DOHH2 (cell line): ENCODE data around the gene TUBB1.

Source experiments
- H3F3A ChIP-seq: fragments of 200-600 bp; sonication (generic), shearing (Covaris generic); 2 replicates; pipeline ENCODE4 v1.6.0; 2016; ENCODE audit warnings: antibody characterized with exemption, mild to moderate bottlenecking; ENCODE audit not compliant: control insufficient read depth, insufficient read depth
- H3K27ac ChIP-seq: fragments of 200-600 bp; sonication (generic); 2 replicates; pipeline ENCODE4 v1.5.1; 2014; ENCODE audit warnings: low read depth, mild to moderate bottlenecking, low read length, moderate library complexity
- H3K27me3 ChIP-seq: fragments of 200-600 bp; sonication (generic); 2 replicates; pipeline ENCODE4 v1.6.1; 2014; ENCODE audit warnings: mild to moderate bottlenecking, low read length, mixed read lengths; ENCODE audit not compliant: control insufficient read depth
- H3K36me3 ChIP-seq: fragments of 200-600 bp; sonication (generic); 2 replicates; pipeline ENCODE4 v1.6.1; 2014; ENCODE audit warnings: mild to moderate bottlenecking, low read length, moderate library complexity, mixed read lengths; ENCODE audit not compliant: control insufficient read depth
- H3K4me1 ChIP-seq: fragments of 200-600 bp; sonication (generic); 2 replicates; pipeline ENCODE4 v1.6.1; 2014; ENCODE audit warnings: mild to moderate bottlenecking, low read length, mixed read lengths; ENCODE audit not compliant: control insufficient read depth
- H3K4me2 ChIP-seq: fragments of 200-600 bp; sonication (generic); 2 replicates; pipeline ENCODE4 v1.6.0; 2014; ENCODE audit warnings: mild to moderate bottlenecking, low read length, moderate library complexity
- H3K4me3 ChIP-seq: fragments of 200-600 bp; sonication (generic); 2 replicates; pipeline ENCODE4 v1.5.1; 2014; ENCODE audit warnings: mild to moderate bottlenecking, low read length, mixed read lengths
- H3K79me2 ChIP-seq: fragments of 200-600 bp; sonication (generic); 2 replicates; pipeline ENCODE4 v1.6.1; 2014; ENCODE audit warnings: mild to moderate bottlenecking, low read length, mixed read lengths; ENCODE audit not compliant: control insufficient read depth
- H3K9me2 ChIP-seq: fragments of 200-600 bp; sonication (generic); replicated peaks from 2 replicates; pipeline ENCODE4 v1.6.1; 2014; ENCODE audit warnings: mild to moderate bottlenecking, low read length, mixed read lengths; ENCODE audit not compliant: control insufficient read depth
- H3K9me3 ChIP-seq: fragments of 200-600 bp; sonication (generic); 2 replicates; pipeline ENCODE4 v1.6.1; 2014; ENCODE audit warnings: antibody characterized with exemption, low read length, mixed read lengths; ENCODE audit not compliant: control insufficient read depth, insufficient read depth
- H4K20me1 ChIP-seq: fragments of 200-600 bp; sonication (generic); 2 replicates; pipeline ENCODE4 v1.6.0; 2014; ENCODE audit warnings: low read depth, mild to moderate bottlenecking, antibody characterized with exemption, low read length, moderate library complexity; ENCODE audit not compliant: control insufficient read depth, insufficient read depth
- EZH2phosphoT487 ChIP-seq: fragments of 200-600 bp; sonication (generic); IDR thresholded peaks from 2 replicates; pipeline ENCODE4 v1.6.1; 2017; ENCODE audit warnings: borderline replicate concordance, mild to moderate bottlenecking, antibody characterized with exemption, low read length, moderate library complexity, mixed read lengths
- TF ChIP-seq, protein P1 (sequence below): fragments of 200-600 bp; sonication (generic); IDR thresholded peaks from one replicate; pipeline ENCODE4 v1.5.1; 2014; ENCODE audit warnings: antibody characterized with exemption, mild to moderate bottlenecking, low read depth, low read length; ENCODE audit not compliant: poor library complexity, severe bottlenecking

Gene TUBB1

DNA sequence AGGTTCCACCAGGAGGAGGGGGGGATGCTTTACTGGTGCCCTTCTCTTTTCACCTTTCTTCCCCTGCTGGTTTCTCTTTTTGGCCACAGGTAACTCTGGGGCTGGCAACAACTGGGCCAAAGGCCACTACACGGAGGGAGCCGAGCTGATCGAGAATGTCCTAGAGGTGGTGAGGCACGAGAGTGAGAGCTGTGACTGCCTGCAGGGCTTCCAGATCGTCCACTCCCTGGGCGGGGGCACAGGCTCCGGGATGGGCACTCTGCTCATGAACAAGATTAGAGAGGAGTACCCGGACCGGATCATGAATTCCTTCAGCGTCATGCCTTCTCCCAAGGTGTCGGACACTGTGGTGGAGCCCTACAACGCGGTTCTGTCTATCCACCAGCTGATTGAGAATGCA lies 4.4 kb downstream of the TUBB1 start:
- no peak overlapping the region for H3K4me2 ChIP-seq
- no peak overlapping the region for H3K4me3 ChIP-seq
- no peak for TF ChIP-seq EZH2phosphoT487
- TF ChIP-seq, protein P1, sequence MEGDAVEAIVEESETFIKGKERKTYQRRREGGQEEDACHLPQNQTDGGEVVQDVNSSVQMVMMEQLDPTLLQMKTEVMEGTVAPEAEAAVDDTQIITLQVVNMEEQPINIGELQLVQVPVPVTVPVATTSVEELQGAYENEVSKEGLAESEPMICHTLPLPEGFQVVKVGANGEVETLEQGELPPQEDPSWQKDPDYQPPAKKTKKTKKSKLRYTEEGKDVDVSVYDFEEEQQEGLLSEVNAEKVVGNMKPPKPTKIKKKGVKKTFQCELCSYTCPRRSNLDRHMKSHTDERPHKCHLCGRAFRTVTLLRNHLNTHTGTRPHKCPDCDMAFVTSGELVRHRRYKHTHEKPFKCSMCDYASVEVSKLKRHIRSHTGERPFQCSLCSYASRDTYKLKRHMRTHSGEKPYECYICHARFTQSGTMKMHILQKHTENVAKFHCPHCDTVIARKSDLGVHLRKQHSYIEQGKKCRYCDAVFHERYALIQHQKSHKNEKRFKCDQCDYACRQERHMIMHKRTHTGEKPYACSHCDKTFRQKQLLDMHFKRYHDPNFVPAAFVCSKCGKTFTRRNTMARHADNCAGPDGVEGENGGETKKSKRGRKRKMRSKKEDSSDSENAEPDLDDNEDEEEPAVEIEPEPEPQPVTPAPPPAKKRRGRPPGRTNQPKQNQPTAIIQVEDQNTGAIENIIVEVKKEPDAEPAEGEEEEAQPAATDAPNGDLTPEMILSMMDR, result no peak
- peaks cover 9% of the 10 kb centered on the region; the same call in 1 of the 2 replicates for H4K20me1 ChIP-seq
- H3K4me1 ChIP-seq, result peaks cover 3% of the 10 kb centered on the region
- H3K27ac ChIP-seq, result no peak overlapping the region
- no peaks in the 10 kb centered on the region for H3K27me3 ChIP-seq
- H3K79me2 ChIP-seq, result peaks cover 31% of the 10 kb centered on the region
- H3K9me3 ChIP-seq, result no peaks in the 10 kb centered on the region
- H3K36me3 ChIP-seq, result peaks cover 63% of the 10 kb centered on the region
- H3F3A ChIP-seq, result 0 out of 2 replicates have a peak, but pooled peaks cover 8% of the 10 kb centered on the region
- H3K9me2 ChIP-seq, result no peaks in the 10 kb centered on the region

DNA sequence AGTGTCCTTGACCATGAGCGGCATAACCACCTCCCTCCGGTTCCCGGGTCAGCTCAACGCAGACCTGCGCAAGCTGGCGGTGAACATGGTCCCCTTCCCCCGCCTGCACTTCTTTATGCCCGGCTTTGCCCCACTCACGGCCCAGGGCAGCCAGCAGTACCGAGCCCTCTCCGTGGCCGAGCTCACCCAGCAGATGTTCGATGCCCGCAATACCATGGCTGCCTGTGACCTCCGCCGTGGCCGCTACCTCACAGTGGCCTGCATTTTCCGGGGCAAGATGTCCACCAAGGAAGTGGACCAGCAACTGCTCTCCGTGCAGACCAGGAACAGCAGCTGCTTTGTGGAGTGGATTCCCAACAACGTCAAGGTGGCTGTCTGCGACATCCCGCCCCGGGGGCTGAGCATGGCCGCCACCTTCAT lies 4.9 kb downstream of the TUBB1 start:
- peaks cover 12% of the 10 kb centered on the region; the same call in 1 of the 2 replicates for H4K20me1 ChIP-seq
- no peak overlapping the region for H3K4me2 ChIP-seq
- H3K27ac ChIP-seq, result no peak overlapping the region
- H3K9me3 ChIP-seq, result no peaks in the 10 kb centered on the region
- peaks cover 8% of the 10 kb centered on the region for H3K4me1 ChIP-seq
- H3K79me2 ChIP-seq, result peaks cover 36% of the 10 kb centered on the region
- H3K36me3 ChIP-seq, result peaks cover 68% of the 10 kb centered on the region
- H3K4me3 ChIP-seq, result no peak overlapping the region
- no peaks in the 10 kb centered on the region for H3K27me3 ChIP-seq
- TF ChIP-seq, protein P1, result no peak
- no peak for TF ChIP-seq EZH2phosphoT487
- H3F3A ChIP-seq, result 0 out of 2 replicates have a peak, but pooled peaks cover 8% of the 10 kb centered on the region
- H3K9me2 ChIP-seq, result no peaks in the 10 kb centered on the region

DNA sequence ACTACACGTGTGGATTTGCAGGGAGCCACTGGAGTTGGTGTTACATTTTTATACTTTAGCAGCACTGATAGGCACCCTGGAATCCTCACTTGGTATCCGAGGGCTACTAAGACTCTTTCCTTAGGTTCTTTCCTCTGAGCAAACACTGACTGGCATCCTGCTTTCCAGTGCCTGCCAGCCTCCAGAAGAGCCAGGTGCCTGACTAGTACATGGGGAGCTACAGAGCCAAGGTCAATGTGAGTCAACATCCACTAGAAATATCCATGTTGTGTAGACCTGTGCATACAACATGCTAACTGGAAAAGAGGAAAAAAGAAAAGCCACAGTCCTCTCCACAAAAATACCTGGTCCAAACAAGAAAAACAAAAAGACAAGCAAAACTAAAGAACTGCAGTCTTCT lies 5.9 kb downstream of the TUBB1 start:
- no peaks in the 10 kb centered on the region for H3K9me2 ChIP-seq
- peaks cover 78% of the 10 kb centered on the region for H3K36me3 ChIP-seq
- peaks cover 19% of the 10 kb centered on the region; the same call in 1 of the 2 replicates for H4K20me1 ChIP-seq
- H3F3A ChIP-seq, result 0 out of 2 replicates have a peak, but pooled peaks cover 8% of the 10 kb centered on the region
- no peaks in the 10 kb centered on the region for H3K27me3 ChIP-seq
- TF ChIP-seq, protein P1, result no peak
- TF ChIP-seq EZH2phosphoT487, result no peak
- peaks cover 46% of the 10 kb centered on the region for H3K79me2 ChIP-seq
- no peak overlapping the region for H3K4me3 ChIP-seq
- no peak overlapping the region for H3K4me2 ChIP-seq
- no peaks in the 10 kb centered on the region for H3K9me3 ChIP-seq
- no peak overlapping the region for H3K27ac ChIP-seq
- peaks cover 18% of the 10 kb centered on the region for H3K4me1 ChIP-seq
